Left ventricle myocardium inferior (tissue), 1 donor: ENCODE results near the gene POLR2J3. TPM values are rescaled to one million over a fixed set of nuclear protein-coding genes. Genes with fewer than 3 reads are reported as not detected.
"Not testable (repeated sequence)": the region's sequence is repeated elsewhere in the genome, so short reads cannot be mapped to it uniquely, and the experiment has no call there.

Experiments
- DNase-seq: peaks from one replicate; pipeline ENCODE4 v3.0.0-alpha.2; 2020
- H3K27ac ChIP-seq: fragments of 200-600 bp; replicated peaks from 2 replicates; pipeline ENCODE4 v1.8.0; 2021
- H3K27me3 ChIP-seq: fragments of 200-600 bp; 2 replicates; pipeline ENCODE4 v1.8.0; 2021; ENCODE audit warnings: low read depth
- H3K36me3 ChIP-seq: fragments of 200-600 bp; 2 replicates; pipeline ENCODE4 v1.8.0; 2021
- H3K4me1 ChIP-seq: fragments of 200-600 bp; 2 replicates; pipeline ENCODE4 v1.8.0; 2021
- H3K4me3 ChIP-seq: fragments of 200-600 bp; 2 replicates; pipeline ENCODE4 v1.8.0; 2021; ENCODE audit warnings: mild to moderate bottlenecking, moderate library complexity
- H3K9me3 ChIP-seq: fragments of 200-600 bp; replicated peaks from 2 replicates; pipeline ENCODE4 v1.8.0; 2021
- intact Hi-C: fragments of 100-400 bp; cut with micrococcal nuclease; formaldehyde crosslinking; loops from one replicate; pipeline ENCODE4 v1.11.0; 2022
- total RNA-seq: library from RNA; stranded (reverse); fragmentation: NEBNext Ultra II Directional; extraction: Animal tissue kit (Norgen Biotek cat#: 25700); gene quantifications from one replicate; pipeline ENCODE4 v1.2.1, GENCODE V29; 2021
- donor health status: DM: no; HTN: yes; CAD: no; lungs with severe emphysema.

Gene POLR2J3
- total RNA-seq, 1 donor from 2014 or later, result 8.6 TPM

- H3K36me3 ChIP-seq, intact Hi-C loops: not testable (repeated sequence)
Observed at GRCh38 chr7:102574607-102575006, 2.2 kb upstream of the POLR2J3 start.

GRCh38 chr7:102568620-102569019, 3.8 kb downstream of the POLR2J3 start:
- intact Hi-C loops, result not testable (repeated sequence)

More at GRCh38 chr7:102574607-102575006, 2.2 kb upstream of the POLR2J3 start:
- not testable (repeated sequence) for H3K4me1 ChIP-seq, H3K4me3 ChIP-seq, DNase-seq, H3K9me3 ChIP-seq, H3K27ac ChIP-seq, H3K27me3 ChIP-seq

DNA sequence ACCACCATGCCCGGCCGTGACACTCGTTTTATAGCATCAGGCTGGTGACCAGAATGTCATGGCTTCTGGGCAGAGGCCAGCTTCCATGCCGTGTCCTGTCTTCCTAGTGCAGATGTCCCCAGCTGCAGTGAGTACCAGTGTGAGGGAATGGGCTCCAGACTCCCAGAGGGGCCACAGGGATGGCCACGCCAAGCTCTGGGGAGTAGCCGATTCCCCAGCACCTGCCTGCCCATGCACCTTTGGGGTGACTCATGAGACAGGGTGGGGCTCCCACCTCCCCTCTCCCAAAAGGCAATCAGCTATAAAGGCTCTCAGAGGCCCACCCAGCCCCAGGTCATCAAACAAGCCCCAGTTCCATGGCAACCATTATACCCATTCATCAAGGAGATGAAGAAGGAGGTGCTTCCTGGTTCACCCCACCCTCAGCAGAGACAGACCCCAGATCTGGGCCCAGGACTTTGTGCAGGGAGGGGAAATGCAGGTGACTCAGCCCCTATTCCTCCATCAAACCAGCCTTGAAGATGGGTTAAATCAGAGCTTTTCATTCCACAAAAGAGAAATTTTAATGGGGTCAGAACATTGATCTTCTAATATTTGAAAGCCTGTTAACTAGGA, 21.5 kb downstream of the POLR2J3 start, which contains the start of gene SPDYE2:
Gene SPDYE2 (plus strand): TSS at position 419 of the 615 bp plus-strand sequence. CDS start 2,030 bp downstream, outside the sequence.
- intact Hi-C loops, result not testable (repeated sequence)

More at GRCh38 chr7:102568620-102569019, 3.8 kb downstream of the POLR2J3 start:
- H3K27me3 ChIP-seq, H3K4me3 ChIP-seq, H3K27ac ChIP-seq, H3K9me3 ChIP-seq, H3K36me3 ChIP-seq, DNase-seq, H3K4me1 ChIP-seq: not testable (repeated sequence)

DNA sequence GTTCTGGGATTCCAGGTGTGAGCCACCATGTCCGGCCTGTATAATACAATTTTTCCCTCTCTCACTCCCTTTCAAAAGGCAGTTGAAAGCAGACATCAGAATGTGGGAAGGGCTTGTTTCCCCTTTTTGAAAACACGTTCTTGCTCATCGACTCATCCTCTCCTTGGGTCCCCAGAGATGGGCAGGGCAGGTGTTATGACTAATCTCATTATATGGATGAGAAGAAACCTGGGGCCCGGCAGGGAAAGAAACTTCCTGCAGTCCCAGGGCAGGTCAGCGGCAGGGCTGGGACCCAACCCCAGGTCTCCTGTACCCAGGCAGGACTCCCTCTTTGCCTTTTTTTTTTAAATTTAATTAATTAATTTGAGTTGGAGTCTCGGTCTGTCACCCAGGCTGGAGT, 26.0 kb downstream of the POLR2J3 start:
- H3K27me3 ChIP-seq, H3K27ac ChIP-seq, H3K4me3 ChIP-seq, H3K4me1 ChIP-seq, DNase-seq, H3K36me3 ChIP-seq, H3K9me3 ChIP-seq, intact Hi-C loops: not testable (repeated sequence)

More for the DNA sequence above, 21.5 kb downstream of the POLR2J3 start, which contains the start of gene SPDYE2:
- H3K9me3 ChIP-seq, H3K27me3 ChIP-seq, H3K4me3 ChIP-seq, H3K27ac ChIP-seq, DNase-seq, H3K36me3 ChIP-seq, H3K4me1 ChIP-seq: not testable (repeated sequence)

DNA sequence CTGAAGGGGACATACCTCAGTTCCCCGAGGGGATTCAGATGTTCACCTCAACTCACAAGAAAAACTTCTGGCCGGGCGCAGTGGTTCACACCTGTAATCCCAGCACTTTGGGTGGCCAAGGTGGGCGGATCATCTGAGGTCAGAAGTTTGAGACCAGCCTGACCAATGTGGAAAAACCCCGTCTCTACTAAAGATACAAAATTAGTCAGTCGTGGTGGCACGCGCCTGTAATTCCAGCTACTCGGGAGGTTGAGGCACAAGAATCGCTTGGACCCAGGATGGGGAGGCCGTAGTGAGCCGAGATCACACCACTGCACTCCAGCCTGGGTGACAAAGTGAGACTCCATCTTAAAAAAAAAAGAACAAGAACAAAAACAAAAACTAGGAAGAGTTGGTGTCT, 27.1 kb downstream of the POLR2J3 start:
- H3K4me3 ChIP-seq, H3K36me3 ChIP-seq, H3K27me3 ChIP-seq, DNase-seq, H3K27ac ChIP-seq, intact Hi-C loops, H3K9me3 ChIP-seq, H3K4me1 ChIP-seq: not testable (repeated sequence)

- H3K36me3 ChIP-seq, H3K27me3 ChIP-seq, H3K4me1 ChIP-seq, intact Hi-C loops, H3K9me3 ChIP-seq, H3K4me3 ChIP-seq, H3K27ac ChIP-seq, DNase-seq: not testable (repeated sequence)
Observed at GRCh38 chr7:102544372-102544771, 28.0 kb downstream of the POLR2J3 start.

- intact Hi-C loops, result not testable (repeated sequence)
Observed at GRCh38 chr7:102543596-102543995, 28.8 kb downstream of the POLR2J3 start, which contains the start of gene UPK3BL2. Gene UPK3BL2 (minus strand): TSS chr7:102543696. CDS start chr7:102543636, 60 bp downstream.

GRCh38 chr7:102542771-102543170, 29.6 kb downstream of the POLR2J3 start:
- intact Hi-C loops, DNase-seq, H3K36me3 ChIP-seq, H3K4me3 ChIP-seq, H3K4me1 ChIP-seq, H3K9me3 ChIP-seq, H3K27me3 ChIP-seq, H3K27ac ChIP-seq: not testable (repeated sequence)

More at GRCh38 chr7:102543596-102543995, 28.8 kb downstream of the POLR2J3 start, which contains the start of gene UPK3BL2:
- not testable (repeated sequence) for H3K4me3 ChIP-seq, H3K36me3 ChIP-seq, H3K27ac ChIP-seq, H3K9me3 ChIP-seq, H3K27me3 ChIP-seq, H3K4me1 ChIP-seq, DNase-seq

DNA sequence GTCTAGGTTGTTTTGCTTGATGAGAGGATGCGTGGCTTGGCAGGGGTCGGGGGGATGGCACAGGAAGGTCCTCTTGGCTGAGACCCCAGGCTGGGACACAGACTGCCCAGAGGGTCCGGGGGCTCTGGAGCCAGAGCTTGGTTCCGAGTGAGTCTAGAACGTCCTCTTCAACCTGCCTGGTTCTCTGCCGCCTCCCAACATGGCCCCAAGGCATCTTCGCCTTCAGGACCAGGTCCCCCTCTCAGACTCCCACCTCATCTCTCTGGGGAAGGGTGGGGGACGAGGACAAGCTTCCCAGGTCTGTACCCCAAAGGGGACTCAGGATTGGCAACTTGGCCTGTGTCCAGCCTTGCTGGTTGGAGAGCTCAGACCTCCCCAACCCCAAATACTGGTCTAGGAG, 30.3 kb downstream of the POLR2J3 start:
- H3K4me1 ChIP-seq, H3K27ac ChIP-seq, DNase-seq, H3K36me3 ChIP-seq, H3K27me3 ChIP-seq, H3K4me3 ChIP-seq, H3K9me3 ChIP-seq, intact Hi-C loops: not testable (repeated sequence)

DNA sequence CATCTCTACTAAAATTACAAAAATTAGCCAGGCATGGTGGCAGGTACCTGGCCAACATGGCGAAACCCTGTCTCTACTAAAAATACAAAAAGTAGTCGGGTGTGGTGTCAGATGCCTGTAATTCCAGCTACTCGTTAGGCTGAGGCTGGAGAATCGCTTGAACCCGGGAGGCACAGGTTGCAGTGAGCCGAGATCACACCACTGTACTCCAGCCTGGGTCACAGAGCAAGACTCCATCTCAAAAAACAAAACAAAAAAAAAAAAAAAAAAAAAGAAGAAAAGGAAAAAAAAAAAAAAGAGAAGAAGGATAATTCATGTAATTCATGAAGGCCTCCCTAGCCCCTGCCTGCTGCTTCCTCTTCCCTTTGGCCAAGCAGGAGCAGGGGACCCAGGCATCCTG, 31.8 kb downstream of the POLR2J3 start:
- H3K27me3 ChIP-seq, DNase-seq, H3K27ac ChIP-seq, H3K36me3 ChIP-seq, H3K4me1 ChIP-seq, intact Hi-C loops, H3K9me3 ChIP-seq, H3K4me3 ChIP-seq: not testable (repeated sequence)

DNA sequence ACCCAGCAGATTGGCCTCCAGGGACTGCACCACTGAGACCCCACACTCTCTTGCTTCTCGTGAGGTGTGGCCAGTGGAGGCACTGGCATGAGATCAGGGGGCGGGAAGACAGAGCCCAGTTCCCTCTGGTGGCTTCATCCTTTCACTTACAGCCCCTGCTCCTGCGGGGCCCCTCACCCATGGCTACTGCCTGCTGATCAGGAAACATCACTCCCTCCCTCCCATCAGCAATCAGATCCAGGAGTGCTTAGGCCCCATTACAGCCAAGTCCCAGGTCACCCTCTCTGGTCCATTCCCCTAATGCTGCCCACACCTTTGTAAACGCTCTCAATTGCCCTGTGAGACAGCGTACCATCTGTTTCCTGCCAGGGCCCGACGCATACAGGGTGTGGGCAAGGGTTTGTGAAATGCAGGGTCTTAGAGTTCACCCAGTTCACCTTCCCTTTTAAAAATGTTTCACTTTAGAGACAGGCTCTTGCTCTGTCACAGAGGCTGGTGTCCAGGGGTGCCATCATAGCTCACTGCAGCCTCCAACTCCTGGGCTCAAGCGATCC, 37.2 kb downstream of the POLR2J3 start:
- H3K4me3 ChIP-seq, H3K27me3 ChIP-seq, H3K9me3 ChIP-seq, DNase-seq, H3K27ac ChIP-seq, H3K36me3 ChIP-seq, intact Hi-C loops, H3K4me1 ChIP-seq: not testable (repeated sequence)

DNA sequence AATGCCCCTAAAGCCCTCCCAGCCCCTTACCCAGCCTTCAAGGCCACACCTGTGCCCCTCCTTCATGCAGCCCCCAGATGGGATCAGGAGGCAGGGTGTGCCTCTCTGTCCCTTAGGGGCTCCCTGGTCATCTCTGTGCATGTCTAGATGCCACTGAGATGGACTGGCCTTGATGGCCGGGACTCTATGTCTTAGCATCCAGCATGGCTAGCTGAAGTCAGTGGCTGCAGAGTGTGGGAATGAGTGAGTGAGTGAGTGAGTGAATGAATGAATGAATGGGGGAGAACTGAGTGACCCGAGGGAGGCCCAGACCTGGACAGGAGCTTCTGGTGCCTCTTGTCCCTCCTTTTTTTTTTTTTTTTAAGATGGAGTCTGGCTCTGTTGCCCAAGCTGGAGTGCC, 40.3 kb downstream of the POLR2J3 start:
- H3K9me3 ChIP-seq, H3K27me3 ChIP-seq, H3K27ac ChIP-seq, H3K36me3 ChIP-seq, DNase-seq, H3K4me1 ChIP-seq, intact Hi-C loops, H3K4me3 ChIP-seq: not testable (repeated sequence)

DNA sequence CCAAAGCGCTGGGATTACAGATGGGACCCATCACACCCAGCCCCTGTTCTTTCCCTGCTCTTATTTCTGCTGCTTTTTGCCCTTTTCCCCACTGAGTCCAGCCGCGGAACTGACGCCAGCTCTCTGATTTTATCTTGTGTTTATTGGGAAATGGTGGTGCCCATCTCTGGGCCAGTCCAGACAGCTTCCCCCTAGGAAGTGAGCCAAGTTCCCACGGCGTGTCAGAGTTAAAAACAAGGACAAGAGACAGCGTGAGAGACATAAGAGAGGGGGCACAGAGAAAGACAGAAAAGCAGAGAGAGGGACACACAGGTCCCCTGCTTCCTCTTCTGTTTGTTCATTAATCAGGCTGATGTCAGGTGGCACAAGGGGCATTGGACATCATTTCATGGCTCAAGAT, 40.8 kb downstream of the POLR2J3 start:
- H3K9me3 ChIP-seq, intact Hi-C loops, H3K4me1 ChIP-seq, H3K27me3 ChIP-seq, H3K27ac ChIP-seq, H3K36me3 ChIP-seq, H3K4me3 ChIP-seq: not testable (repeated sequence)
- DNase-seq, result peak; percentile 15
